ENCODE measurements around the gene ANKRD34C.

- TF ChIP-seq CTCF (IDR thresholded peaks at IDR 0.05; ENCODE audit: control extremely low read depth in 1 of 3, insufficient read depth in 1 of 3, low read depth in 1 of 3, low read length in 3 of 3) (no peak), JUN (IDR thresholded peaks at IDR 0.05; ENCODE audit: low read depth, low read length) (no peak), POLR2A (IDR thresholded peaks at IDR 0.05; ENCODE audit: control extremely low read depth in 1 of 2, low read depth in 2 of 2, low read length in 2 of 2) (no peak), TEAD4 (IDR thresholded peaks at IDR 0.05; ENCODE audit: low read depth, low read length) (no peak), GABPA (IDR thresholded peaks at IDR 0.05; ENCODE audit: borderline replicate concordance, insufficient read depth, low read length) (no peak)
Observed at GRCh38 chr15:79314186-79314585, 31.7 kb downstream of the ANKRD34C start.
